ENCODE results near the gene S1PR5. TPM values are rescaled to one million over a fixed set of nuclear protein-coding genes. Genes with fewer than 3 reads are reported as not detected.
A peak's percentile ranks its signal among the peaks of the same experiment; 100 is the strongest.
"Not testable (repeated sequence)": the region's sequence is repeated elsewhere in the genome, so short reads cannot be mapped to it uniquely, and the experiment has no call there.

S1PR5 gene
- under 1 TPM in 2 of 3 donors, not detected in 1; 0.12 to 0.20 TPM for polyA plus RNA-seq

- H3K27ac ChIP-seq (ENCODE audit: low read depth, low read length), result no peak within 1 kb of the TSS
- 0 to 2% (median 1%) methylated on average over 32 to 39 of the region's 39 CpGs for WGBS, 3 donors
Observed at GRCh38 chr19:10517361-10517759, at the start of gene S1PR5. Gene S1PR5, minus strand, starts transcription at chr19:10517447. Its CDS starts 2,436 bp downstream, at chr19:10515011.

- peak overlapping the region; percentile 66 for H3K27ac ChIP-seq (ENCODE audit: low read depth, low read length)
- WGBS, 3 donors, result 50 to 64% (median 53%) methylated on average over 19 of the region's 19 CpGs
Observed at GRCh38 chr19:10566658-10567410, 49.6 kb upstream of the S1PR5 start.

- WGBS, 3 donors, result 2 to 7% (median 6%) methylated on average over 4 of the region's 4 CpGs
- peak overlapping the region; percentile 66 for H3K27ac ChIP-seq (ENCODE audit: low read depth, low read length)
Observed at GRCh38 chr19:10566408-10566657, 49.1 kb upstream of the S1PR5 start.

GRCh38 chr19:10565567-10566407 lies 48.5 kb upstream of the S1PR5 start, which contains the start of gene KRI1:
Gene KRI1, minus strand, starts transcription at chr19:10566010. Its CDS starts 11 bp downstream, at chr19:10565999.
- 0 to 1% (median 0%) methylated on average over 79 to 94 of the region's 94 CpGs for whole genome bisulfite sequencing, 3 donors
- peak within 1 kb of the TSS; percentile 66 for H3K27ac ChIP-seq (ENCODE audit: low read depth, low read length)

GRCh38 chr19:10565028-10565566 lies 47.9 kb upstream of the S1PR5 start:
- WGBS, 3 donors, result 8 to 20% (median 20%) methylated on average over 8 to 10 of the region's 10 CpGs
- no peak overlapping the region for H3K27ac ChIP-seq (ENCODE audit: low read depth, low read length)

GRCh38 chr19:10562609-10563008 lies 45.4 kb upstream of the S1PR5 start:
- no peak overlapping the region for H3K27ac ChIP-seq (ENCODE audit: low read depth, low read length)
- 93 to 95% (median 94%) methylated on average over 5 of the region's 5 CpGs for WGBS, 3 donors

GRCh38 chr19:10560154-10560553 lies 42.9 kb upstream of the S1PR5 start:
- H3K27ac ChIP-seq (ENCODE audit: low read depth, low read length), result no peak overlapping the region
- WGBS, 3 donors, result 88 to 92% (median 89%) methylated on average over 7 of the region's 7 CpGs

- WGBS, 3 donors, result 92 to 95% (median 93%) methylated on average over 33 of the region's 33 CpGs
- no peak overlapping the region for H3K27ac ChIP-seq (ENCODE audit: low read depth, low read length)
Observed at GRCh38 chr19:10557603-10558197, 40.5 kb upstream of the S1PR5 start.

GRCh38 chr19:10555610-10555973 lies 38.3 kb upstream of the S1PR5 start:
- WGBS, 3 donors, result 55 to 76% (median 65%) methylated on average over 7 of the region's 7 CpGs
- no peak overlapping the region for H3K27ac ChIP-seq (ENCODE audit: low read depth, low read length)

- 77 to 87% (median 84%) methylated on average over 30 of the region's 30 CpGs for WGBS, 3 donors
- H3K27ac ChIP-seq (ENCODE audit: low read depth, low read length), result no peak overlapping the region
Observed at GRCh38 chr19:10554760-10555609, 37.7 kb upstream of the S1PR5 start.

GRCh38 chr19:10553943-10554381 lies 36.7 kb upstream of the S1PR5 start:
- no peak overlapping the region for H3K27ac ChIP-seq (ENCODE audit: low read depth, low read length)
- 41 to 62% (median 50%) methylated on average over 12 of the region's 12 CpGs for WGBS, 3 donors

GRCh38 chr19:10553087-10553667 lies 35.9 kb upstream of the S1PR5 start:
- no peak overlapping the region for H3K27ac ChIP-seq (ENCODE audit: low read depth, low read length)
- WGBS, 3 donors, result 64 to 80% (median 68%) methylated on average over 13 of the region's 13 CpGs

GRCh38 chr19:10552510-10553053 lies 35.3 kb upstream of the S1PR5 start:
- 78 to 87% (median 79%) methylated on average over 12 of the region's 12 CpGs for WGBS, 3 donors
- no peak overlapping the region for H3K27ac ChIP-seq (ENCODE audit: low read depth, low read length)

- H3K27ac ChIP-seq (ENCODE audit: low read depth, low read length), result no peak overlapping the region
- WGBS, 3 donors, result 83 to 97% (median 83%) methylated on average over 12 of the region's 12 CpGs
Observed at GRCh38 chr19:10551698-10552301, 34.6 kb upstream of the S1PR5 start.

- 93 to 96% (median 96%) methylated on average over 9 of the region's 9 CpGs for WGBS, 3 donors
- H3K27ac ChIP-seq (ENCODE audit: low read depth, low read length), result not testable (repeated sequence)
Observed at GRCh38 chr19:10551006-10551405, 33.8 kb upstream of the S1PR5 start.

- WGBS, 3 donors, result 95 to 98% (median 96%) methylated on average over 5 to 6 of the region's 6 CpGs
- H3K27ac ChIP-seq (ENCODE audit: low read depth, low read length), result no peak overlapping the region
Observed at GRCh38 chr19:10550336-10550735, 33.1 kb upstream of the S1PR5 start.

GRCh38 chr19:10549733-10550132 lies 32.5 kb upstream of the S1PR5 start:
- H3K27ac ChIP-seq (ENCODE audit: low read depth, low read length), result no peak overlapping the region
- WGBS, 3 donors, result 89 to 91% (median 90%) methylated on average over 7 of the region's 7 CpGs
